GM18909 (cell line): ENCODE data around the gene TMEFF2.

Experiments used
- ATAC-seq: cut with Tn5 transposase; IDR thresholded peaks from one replicate; pipeline ENCODE4 v1.9.1; 2021; ENCODE audit warnings: mild to moderate bottlenecking; ENCODE audit not compliant: unreplicated experiment, poor library complexity

The TMEFF2 gene

GRCh38 chr2:192186806-192187205 is 7.9 kb downstream of the TMEFF2 start:
- ATAC-seq: no peak

- no peak for ATAC-seq
Measured at GRCh38 chr2:192184349-192184748, 10.4 kb downstream of the TMEFF2 start.

- no peak for ATAC-seq
Measured at GRCh38 chr2:192183296-192183695, 11.4 kb downstream of the TMEFF2 start.

GRCh38 chr2:192166946-192167345 is 27.8 kb downstream of the TMEFF2 start:
- ATAC-seq: no peak

- ATAC-seq: no peak
Measured at GRCh38 chr2:192165842-192166241, 28.9 kb downstream of the TMEFF2 start.

- peak; percentile 84 for ATAC-seq
Measured at GRCh38 chr2:192162392-192163042, 32.2 kb downstream of the TMEFF2 start.

GRCh38 chr2:192161656-192162290 is 33.0 kb downstream of the TMEFF2 start:
- no peak for ATAC-seq

DNA sequence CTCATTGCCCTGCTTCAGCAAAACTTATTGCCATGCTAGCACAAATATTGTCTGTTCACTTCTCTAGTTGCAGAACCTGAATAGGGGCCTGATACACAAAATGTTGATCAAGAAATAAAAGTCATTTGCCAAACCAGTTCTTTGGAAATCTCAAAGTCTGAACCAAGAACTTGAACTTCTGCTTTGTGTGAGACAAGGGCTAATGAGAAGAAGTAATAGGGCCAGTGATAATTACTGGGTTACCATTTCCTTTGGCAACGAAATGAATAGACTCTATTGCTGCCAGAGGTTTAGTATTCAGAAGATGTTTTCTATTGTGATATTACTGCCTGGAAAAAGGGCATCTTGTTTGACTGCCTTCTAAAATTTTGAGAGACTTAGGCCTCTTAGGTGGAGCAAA is 35.0 kb downstream of the TMEFF2 start:
- ATAC-seq: no peak

GRCh38 chr2:192159208-192159607 is 35.5 kb downstream of the TMEFF2 start:
- no peak for ATAC-seq

GRCh38 chr2:192157776-192158175 is 37.0 kb downstream of the TMEFF2 start:
- ATAC-seq: no peak

- ATAC-seq: no peak
Measured at GRCh38 chr2:192155511-192156118, 39.1 kb downstream of the TMEFF2 start.

DNA sequence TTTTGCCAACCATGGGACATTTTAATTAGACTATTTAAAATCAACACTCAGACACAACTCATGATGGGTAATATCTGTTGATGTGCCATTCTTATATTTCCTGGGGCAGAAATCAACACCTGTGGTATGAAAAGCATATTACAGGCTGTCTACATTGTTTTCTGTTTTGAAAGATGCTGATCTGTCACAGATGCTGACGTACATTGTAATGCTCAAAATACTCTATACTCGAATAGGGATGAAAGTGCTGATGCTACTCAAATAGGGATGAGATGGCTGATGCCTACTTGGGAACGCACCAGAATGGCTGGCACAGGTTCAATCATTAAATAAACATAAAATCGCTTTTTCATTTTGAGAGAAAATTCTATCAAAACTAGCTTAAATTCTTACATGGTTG is 41.2 kb downstream of the TMEFF2 start:
- ATAC-seq: no peak

- no peak for ATAC-seq
Measured at GRCh38 chr2:192151853-192152252, 42.9 kb downstream of the TMEFF2 start.

DNA sequence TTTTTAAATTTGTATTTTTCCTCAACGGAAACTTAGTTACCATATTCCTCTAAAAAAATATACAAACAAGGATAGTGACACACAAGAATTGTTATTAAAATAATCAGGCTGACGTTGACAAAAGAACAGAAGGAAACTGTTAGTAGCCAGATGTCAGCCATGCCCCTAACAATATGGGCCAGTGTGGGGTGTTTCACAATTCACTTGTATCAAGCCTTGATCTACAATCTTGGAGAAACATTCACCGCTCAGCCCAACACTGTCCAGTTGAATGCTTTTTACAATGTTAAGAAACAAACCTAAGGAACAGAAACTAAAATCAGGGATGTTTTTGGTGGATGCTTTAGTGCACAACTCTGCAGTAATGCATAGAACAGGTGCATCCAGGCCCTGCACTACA is 44.6 kb downstream of the TMEFF2 start:
- ATAC-seq: no peak

DNA sequence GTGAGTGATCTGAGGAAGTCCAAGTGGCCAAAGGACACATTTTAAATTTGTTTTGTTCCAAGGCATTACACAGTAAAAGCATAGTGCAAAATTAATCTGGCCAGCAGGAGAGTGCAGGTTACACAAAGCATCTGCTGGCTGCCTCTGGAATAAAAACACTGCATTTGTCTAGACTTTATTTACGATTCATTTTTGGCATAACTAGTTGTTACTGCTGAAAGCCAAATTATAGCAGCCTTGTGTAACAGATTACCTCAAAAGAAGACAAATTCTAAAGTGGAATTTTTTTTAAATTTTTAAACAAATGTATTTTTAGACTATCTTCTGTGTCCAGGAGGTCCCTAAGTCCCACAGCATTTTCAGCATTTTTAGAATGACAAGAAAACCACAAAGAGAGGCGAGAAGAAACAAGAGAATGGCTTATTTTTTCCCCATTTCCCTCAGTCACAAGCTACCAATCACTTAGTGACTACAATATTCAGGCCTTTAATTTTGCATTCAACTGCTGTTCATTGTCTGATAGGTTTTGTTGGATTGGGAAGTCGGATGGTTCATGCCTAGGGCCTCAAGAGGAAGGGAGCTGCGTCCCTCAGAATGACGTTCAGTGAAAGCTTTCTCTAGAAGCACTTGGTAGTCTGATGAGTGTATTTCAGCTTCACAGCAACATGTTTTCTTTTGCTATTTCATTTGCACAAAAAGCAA is 46.0 kb downstream of the TMEFF2 start:
- no peak for ATAC-seq

DNA sequence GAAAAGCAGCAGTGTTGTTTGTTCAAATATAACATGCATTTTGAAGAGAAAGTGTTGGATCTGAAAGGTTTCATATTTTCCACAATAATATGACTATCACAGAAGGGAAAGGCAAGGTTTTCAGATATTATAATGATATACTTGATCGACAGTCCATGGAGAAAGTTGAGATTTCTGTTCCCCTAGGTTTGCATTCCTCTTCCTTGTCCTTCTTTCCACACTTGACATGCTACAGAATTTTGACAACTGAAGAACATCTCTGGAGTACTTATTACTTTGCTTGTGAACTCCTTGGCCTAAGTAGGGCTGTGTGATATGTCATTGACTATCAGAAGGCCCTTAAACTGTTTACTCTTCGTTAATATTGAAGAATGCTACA is 46.5 kb downstream of the TMEFF2 start:
- ATAC-seq: no peak

- no peak for ATAC-seq
Measured at GRCh38 chr2:192146069-192147015, 48.4 kb downstream of the TMEFF2 start.

DNA sequence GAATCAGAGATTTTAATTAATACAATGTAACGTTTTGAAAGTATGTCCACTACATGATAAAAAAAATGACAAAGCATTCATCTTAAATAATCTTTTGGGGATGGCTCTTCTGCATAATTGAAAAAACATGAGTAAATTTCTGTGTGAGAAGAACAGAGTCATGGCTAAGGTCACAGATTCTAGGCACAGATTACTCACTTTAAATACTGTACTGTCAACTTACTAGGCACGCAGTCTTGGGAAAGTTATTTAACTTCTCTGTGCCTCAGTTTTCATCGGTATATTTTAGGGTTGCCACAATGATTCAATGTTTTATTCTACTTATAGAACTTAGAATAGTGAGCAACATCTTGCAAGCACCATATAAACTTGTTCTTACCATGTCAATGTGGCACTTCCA is 49.2 kb downstream of the TMEFF2 start:
- ATAC-seq: no peak

DNA sequence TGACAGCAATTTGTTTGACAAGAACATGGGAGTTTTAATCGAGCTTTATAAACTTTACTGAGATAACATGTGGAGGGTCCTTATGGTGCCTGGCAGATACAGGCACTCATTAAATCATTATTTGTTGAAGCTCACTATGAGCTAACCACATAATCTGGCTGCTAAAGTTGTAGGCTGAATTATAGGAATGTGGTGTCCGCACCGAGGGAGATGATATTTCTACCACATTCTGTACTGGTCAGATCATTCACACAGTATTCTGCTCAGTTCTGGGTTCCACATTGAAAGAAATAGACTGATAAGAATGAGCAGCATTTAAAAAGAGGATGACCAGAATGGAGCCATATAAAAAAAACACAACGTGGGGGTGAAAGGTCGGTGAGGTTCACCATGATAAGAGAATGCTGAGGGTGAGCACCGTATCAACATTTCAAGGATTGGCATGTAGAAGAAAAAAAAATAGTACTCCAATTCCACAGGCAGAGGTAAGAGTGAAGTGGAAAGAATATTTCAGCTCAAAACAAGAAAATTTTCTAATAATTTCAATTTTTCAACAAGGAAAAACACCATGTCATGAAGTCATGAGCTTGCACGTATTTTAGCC is 54.4 kb downstream of the TMEFF2 start:
- ATAC-seq: no peak

DNA sequence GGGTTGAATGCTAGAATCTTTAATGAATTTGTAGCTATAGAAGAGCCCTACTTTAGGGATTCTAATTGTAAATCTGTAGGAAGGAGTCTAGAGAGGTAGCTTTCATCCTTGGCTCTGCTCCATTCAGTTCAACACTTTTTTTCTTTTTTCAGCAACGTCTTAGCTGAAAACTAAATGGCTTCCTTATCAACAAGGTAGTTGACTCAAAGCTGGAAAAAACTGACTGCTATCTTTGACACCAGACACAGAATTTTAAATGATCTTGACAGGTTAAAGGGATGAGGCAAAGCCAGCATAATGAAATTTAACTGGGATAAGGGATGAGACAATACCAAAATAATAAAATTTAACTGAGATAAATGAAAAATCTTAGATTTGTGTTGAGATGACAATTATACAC is 54.9 kb downstream of the TMEFF2 start:
- ATAC-seq: no peak
